ENCODE results near the gene CHMP2A.
A peak's percentile ranks its signal among the peaks of the same experiment; 100 is the strongest.

The CHMP2A gene

DNA sequence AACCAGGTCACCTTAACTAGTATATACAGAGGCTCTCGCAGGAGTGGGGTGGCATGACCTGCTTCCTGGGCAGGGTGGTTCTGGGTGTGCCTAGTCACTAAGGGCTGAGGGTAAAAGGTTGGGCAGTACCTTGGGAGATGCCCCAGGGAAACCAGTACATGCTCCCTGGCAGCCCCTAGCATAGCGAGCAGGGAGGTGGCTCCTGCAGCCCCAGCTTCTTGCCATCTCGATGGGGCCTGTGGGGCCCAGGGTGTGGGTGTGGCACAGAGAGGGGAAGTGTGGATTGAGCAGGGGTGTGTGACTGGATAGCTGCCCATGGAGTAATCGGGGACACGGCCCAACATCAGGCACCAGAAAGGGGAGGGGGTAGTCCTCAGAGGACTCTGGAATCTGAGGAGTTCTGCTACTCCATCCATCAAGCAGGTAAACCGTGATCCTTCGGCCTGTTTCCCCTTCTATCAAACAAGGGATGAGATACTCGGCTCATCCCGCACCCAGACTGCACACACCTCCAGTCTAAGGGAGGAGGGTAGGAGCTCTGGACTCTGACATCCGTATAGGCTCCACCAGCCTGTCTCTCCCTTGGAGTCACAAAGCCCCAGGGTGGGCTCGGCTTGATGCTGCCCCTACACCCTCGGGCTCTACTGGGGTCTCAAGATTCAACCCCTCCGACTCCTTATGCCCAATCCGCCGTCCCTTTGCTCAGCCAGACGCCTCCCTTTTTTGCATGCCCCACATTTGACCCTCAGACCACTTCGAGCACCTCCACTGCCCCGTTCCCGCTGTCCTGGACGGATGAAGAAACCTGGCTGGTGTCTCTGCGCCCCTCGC, 36.4 kb downstream of the CHMP2A start (continued):
- TF ChIP-seq, protein P1, sequence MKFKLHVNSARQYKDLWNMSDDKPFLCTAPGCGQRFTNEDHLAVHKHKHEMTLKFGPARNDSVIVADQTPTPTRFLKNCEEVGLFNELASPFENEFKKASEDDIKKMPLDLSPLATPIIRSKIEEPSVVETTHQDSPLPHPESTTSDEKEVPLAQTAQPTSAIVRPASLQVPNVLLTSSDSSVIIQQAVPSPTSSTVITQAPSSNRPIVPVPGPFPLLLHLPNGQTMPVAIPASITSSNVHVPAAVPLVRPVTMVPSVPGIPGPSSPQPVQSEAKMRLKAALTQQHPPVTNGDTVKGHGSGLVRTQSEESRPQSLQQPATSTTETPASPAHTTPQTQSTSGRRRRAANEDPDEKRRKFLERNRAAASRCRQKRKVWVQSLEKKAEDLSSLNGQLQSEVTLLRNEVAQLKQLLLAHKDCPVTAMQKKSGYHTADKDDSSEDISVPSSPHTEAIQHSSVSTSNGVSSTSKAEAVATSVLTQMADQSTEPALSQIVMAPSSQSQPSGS (tag by site-specific recombination; IDR thresholded peaks at IDR 0.05; ENCODE audit: low read depth): no peak
- no peak for TF ChIP-seq SALL2 (tag by site-specific recombination; IDR thresholded peaks at IDR 0.05; ENCODE audit: borderline replicate concordance)
- TF ChIP-seq ZNF214 (tag by site-specific recombination; IDR thresholded peaks at IDR 0.05; ENCODE audit: borderline replicate concordance): no peak
- TF ChIP-seq ZNF324 (tag by site-specific recombination; IDR thresholded peaks at IDR 0.05): no peak
- TF ChIP-seq ZNF311 (tag by site-specific recombination; IDR thresholded peaks at IDR 0.05; ENCODE audit: borderline replicate concordance): no peak
- TF ChIP-seq ZBTB1 (tag by site-specific recombination; IDR thresholded peaks at IDR 0.05): no peak
- TF ChIP-seq ZNF341 (tag by site-specific recombination; IDR thresholded peaks at IDR 0.05; ENCODE audit: low read depth): no peak
- TF ChIP-seq ZNF416 (tag by site-specific recombination; IDR thresholded peaks at IDR 0.05): no peak
- no peak for TF ChIP-seq ZNF366 (tag by site-specific recombination; conservative IDR thresholded peaks at IDR 0.05)
- TF ChIP-seq ZNF350 (tag by site-specific recombination; IDR thresholded peaks at IDR 0.05): no peak
- no peak for TF ChIP-seq ZNF426 (tag by site-specific recombination; IDR thresholded peaks at IDR 0.05)
- no peak for TF ChIP-seq GLI4 (tag by site-specific recombination; IDR thresholded peaks at IDR 0.05)
- TF ChIP-seq ZNF600 (tag by site-specific recombination; IDR thresholded peaks at IDR 0.05): no peak
- TF ChIP-seq PBX3 (CRISPR knock-in tag; IDR thresholded peaks at IDR 0.05): 0 out of 2 replicates have a peak, but pooled peaks have one; percentile 53
- TF ChIP-seq ZNF571 (tag by site-specific recombination; IDR thresholded peaks at IDR 0.05): no peak
- TF ChIP-seq KLF1 (tag by site-specific recombination; IDR thresholded peaks at IDR 0.05): peak; percentile 81
- no peak for TF ChIP-seq ZNF707 (tag by site-specific recombination; IDR thresholded peaks at IDR 0.05)
- TF ChIP-seq ZNF146 (tag by site-specific recombination; IDR thresholded peaks at IDR 0.05): no peak
- no peak for TF ChIP-seq PRDM6 (tag by site-specific recombination; IDR thresholded peaks at IDR 0.05)
- TF ChIP-seq, protein P2, sequence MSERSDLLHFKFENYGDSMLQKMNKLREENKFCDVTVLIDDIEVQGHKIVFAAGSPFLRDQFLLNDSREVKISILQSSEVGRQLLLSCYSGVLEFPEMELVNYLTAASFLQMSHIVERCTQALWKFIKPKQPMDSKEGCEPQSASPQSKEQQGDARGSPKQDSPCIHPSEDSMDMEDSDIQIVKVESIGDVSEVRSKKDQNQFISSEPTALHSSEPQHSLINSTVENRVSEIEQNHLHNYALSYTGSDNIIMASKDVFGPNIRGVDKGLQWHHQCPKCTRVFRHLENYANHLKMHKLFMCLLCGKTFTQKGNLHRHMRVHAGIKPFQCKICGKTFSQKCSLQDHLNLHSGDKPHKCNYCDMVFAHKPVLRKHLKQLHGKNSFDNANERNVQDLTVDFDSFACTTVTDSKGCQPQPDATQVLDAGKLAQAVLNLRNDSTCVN (tag by site-specific recombination; optimal IDR thresholded peaks at IDR 0.05): no peak
- TF ChIP-seq ZNF175 (tag by site-specific recombination; IDR thresholded peaks at IDR 0.05): no peak
- TF ChIP-seq ZNF292 (tag by site-specific recombination; IDR thresholded peaks at IDR 0.05; ENCODE audit: borderline replicate concordance, low read depth): no peak
- peak; percentile 62; the same call in 1 of the 2 replicates for TF ChIP-seq ZNF692 (tag by site-specific recombination; IDR thresholded peaks at IDR 0.05)
- no peak for TF ChIP-seq PRDM1 (tag by site-specific recombination; IDR thresholded peaks at IDR 0.05)
- TF ChIP-seq HOXD13 (CRISPR knock-in tag; IDR thresholded peaks at IDR 0.05; ENCODE audit: borderline replicate concordance): 0 out of 2 replicates have a peak, but pooled peaks have one; percentile 29
- TF ChIP-seq ZNF701 (tag by site-specific recombination; IDR thresholded peaks at IDR 0.05): no peak
- no peak for TF ChIP-seq ZNF629 (tag by site-specific recombination; IDR thresholded peaks at IDR 0.05)
